ENCODE results near the gene SPAST. TPM values are rescaled to one million over a fixed set of nuclear protein-coding genes. Genes with fewer than 3 reads are reported as not detected.
A peak's percentile ranks its signal among the peaks of the same experiment; 100 is the strongest.
"Not testable (repeated sequence)": the region's sequence is repeated elsewhere in the genome, so short reads cannot be mapped to it uniquely, and the experiment has no call there.

Gene SPAST
- total RNA-seq, 1 experiment from 2014 or later, result 16.2 TPM

GRCh38 chr2:32161296-32161695, 97.9 kb downstream of the SPAST start:
- H2AFZ ChIP-seq (ENCODE audit: low read depth, low read length, poor library complexity, severe bottlenecking), result no peak overlapping the region
- H3K9ac ChIP-seq (ENCODE audit: low read length), result no peak overlapping the region
- no peak overlapping the region for H3K27ac ChIP-seq (ENCODE audit: low read depth, low read length)
- no peak for ATAC-seq
- ChIA-PET RAD21 (ENCODE audit: low non-redundant PET in 1 of 2, low total read pairs in 2 of 2, uncharacterized antibody in 2 of 2, unreplicated experiment in 2 of 2) (no interaction called here), CTCF (no interaction called here), POLR2A (no interaction called here)
- peaks cover 17% of the 10 kb centered on the region for H3K79me2 ChIP-seq (ENCODE audit: insufficient read depth, low read length)
- H3K27me3 ChIP-seq (ENCODE audit: insufficient read depth, low read length), result no peaks in the 10 kb centered on the region
- no peak for TF ChIP-seq CBX3 (IDR thresholded peaks at IDR 0.05; ENCODE audit: low read depth)
- no peak for TF ChIP-seq MAX (IDR thresholded peaks at IDR 0.05)
- no peak for TF ChIP-seq CEBPB (IDR thresholded peaks at IDR 0.05; ENCODE audit: low read depth)
- TF ChIP-seq SP1 (IDR thresholded peaks at IDR 0.05; ENCODE audit: low read depth), result no peak
- TF ChIP-seq POLR2AphosphoS5 (IDR thresholded peaks at IDR 0.05; ENCODE audit: low read depth, low read length), result no peak
- TF ChIP-seq EZH2phosphoT487 (IDR thresholded peaks at IDR 0.05; ENCODE audit: borderline replicate concordance), result no peak
- TF ChIP-seq ZNF274 (IDR thresholded peaks at IDR 0.05; ENCODE audit: low read depth, low read length), result no peak
- TF ChIP-seq ATF3 (IDR thresholded peaks at IDR 0.05), result no peak
- TF ChIP-seq YY1 (IDR thresholded peaks at IDR 0.05; ENCODE audit: extremely low read depth, insufficient replicate concordance, low read depth, low read length), result no peak
- TF ChIP-seq ZBTB33 (IDR thresholded peaks at IDR 0.05; ENCODE audit: extremely low read depth, insufficient replicate concordance, low read length), result no peak
- intact Hi-C loops (cut with micrococcal nuclease), result loop anchor here (10.0 kb wide), 1 partner anchor 146 kb away; the partner anchor contains the start of gene MEMO1
- no peaks in the 10 kb centered on the region for H3K9me2 ChIP-seq (ENCODE audit: insufficient read depth)
- BruUV-seq (replicated peaks), result no TSS peak
- no peaks in the 10 kb centered on the region for H3K9me3 ChIP-seq (ENCODE audit: control insufficient read depth in 1 of 2, insufficient read depth in 1 of 2, low read depth in 1 of 2, low read length in 2 of 2)
- H3K4me1 ChIP-seq (ENCODE audit: control insufficient read depth in 1 of 2, insufficient read depth in 2 of 2, low read length in 2 of 2), result 0 out of 4 replicates have a peak, but pooled peaks cover 4 to 6% of the 10 kb centered on the region in 2 experiments
- H3K4me3 ChIP-seq (replicated peaks in 1 of 2; ENCODE audit: low read depth in 1 of 2, low read length in 2 of 2), result no peak overlapping the region
- H3K4me2 ChIP-seq (ENCODE audit: low read length), result no peak overlapping the region
- no peaks in the 10 kb centered on the region; a peak in 1 of 4 replicates for H3K36me3 ChIP-seq (ENCODE audit: control insufficient read depth in 1 of 2, insufficient read depth in 2 of 2, low read length in 2 of 2)
- H4K20me1 ChIP-seq (ENCODE audit: insufficient read depth), result peaks cover 4% of the 10 kb centered on the region; the same call in 1 of the 2 replicates
- DNase-seq (ENCODE audit: low read depth, low spot score), result no peak

GRCh38 chr2:32164254-32164653, 100.9 kb downstream of the SPAST start:
- intact Hi-C loops (cut with micrococcal nuclease), result loop anchor here (2.0 to 10.0 kb wide), 2 partner anchors 101 to 149 kb away; partner anchors contain the start of genes MEMO1 and SPAST
- H3K9me3 ChIP-seq (ENCODE audit: control insufficient read depth in 1 of 2, insufficient read depth in 1 of 2, low read depth in 1 of 2, low read length in 2 of 2); BruUV-seq (replicated peaks); DNase-seq (ENCODE audit: low read depth, low spot score); H2AFZ ChIP-seq (ENCODE audit: low read depth, low read length, poor library complexity, severe bottlenecking); H4K20me1 ChIP-seq (ENCODE audit: insufficient read depth); H3K9me2 ChIP-seq (ENCODE audit: insufficient read depth); CTCF ChIA-PET; ATAC-seq; POLR2A ChIA-PET; H3K27me3 ChIP-seq (ENCODE audit: insufficient read depth, low read length); H3K36me3 ChIP-seq (ENCODE audit: control insufficient read depth in 1 of 2, insufficient read depth in 2 of 2, low read length in 2 of 2): not testable (repeated sequence)
- H3K79me2 ChIP-seq (ENCODE audit: insufficient read depth, low read length), result peaks cover 44% of the 10 kb centered on the region
- RAD21 ChIA-PET (ENCODE audit: low non-redundant PET in 1 of 2, low total read pairs in 2 of 2, uncharacterized antibody in 2 of 2, unreplicated experiment in 2 of 2), result interaction anchor here in 1 of 2 experiments (0.7 kb wide), 1 partner anchor 30 kb away, joined by 3 read pairs; no protein-coding TSS in a partner anchor
- peak overlapping the region; percentile 79 to 98 for H3K4me3 ChIP-seq (replicated peaks in 1 of 2; ENCODE audit: low read depth in 1 of 2, low read length in 2 of 2)
- H3K27ac ChIP-seq (ENCODE audit: low read depth, low read length), result peak overlapping the region; percentile 86; the same call in 1 of the 2 replicates
- H3K4me1 ChIP-seq (ENCODE audit: control insufficient read depth in 1 of 2, insufficient read depth in 2 of 2, low read length in 2 of 2), result peaks cover 4 to 11% of the 10 kb centered on the region in 2 experiments; a peak in 1 of 4 replicates
- peak overlapping the region; percentile 79 for H3K4me2 ChIP-seq (ENCODE audit: low read length)
- peak overlapping the region; percentile 83 for H3K9ac ChIP-seq (ENCODE audit: low read length)

GRCh38 chr2:32165027-32165347, 101.6 kb downstream of the SPAST start:
- Histone ChIP-seq H3K4me2 (ENCODE audit: low read length) (peak overlapping the region; percentile 79), H3K27ac (ENCODE audit: low read depth, low read length) (peak overlapping the region; percentile 86), H3K4me3 (replicated peaks in 1 of 2; ENCODE audit: low read depth in 1 of 2, low read length in 2 of 2) (peak overlapping the region; percentile 79 to 98), H3K9ac (ENCODE audit: low read length) (peak overlapping the region; percentile 83), H3K79me2 (ENCODE audit: insufficient read depth, low read length) (peaks cover 51% of the 10 kb centered on the region), H3K4me1 (ENCODE audit: control insufficient read depth in 1 of 2, insufficient read depth in 2 of 2, low read length in 2 of 2) (peaks cover 4 to 11% of the 10 kb centered on the region in 2 experiments; a peak in 1 of 4 replicates)
- H4K20me1 ChIP-seq (ENCODE audit: insufficient read depth); H3K27me3 ChIP-seq (ENCODE audit: insufficient read depth, low read length); H3K9me2 ChIP-seq (ENCODE audit: insufficient read depth); CTCF ChIA-PET; H3K9me3 ChIP-seq (ENCODE audit: control insufficient read depth in 1 of 2, insufficient read depth in 1 of 2, low read depth in 1 of 2, low read length in 2 of 2); H3K36me3 ChIP-seq (ENCODE audit: control insufficient read depth in 1 of 2, insufficient read depth in 2 of 2, low read length in 2 of 2); RAD21 ChIA-PET (ENCODE audit: low non-redundant PET in 1 of 2, low total read pairs in 2 of 2, uncharacterized antibody in 2 of 2, unreplicated experiment in 2 of 2); H2AFZ ChIP-seq (ENCODE audit: low read depth, low read length, poor library complexity, severe bottlenecking); BruUV-seq (replicated peaks); DNase-seq (ENCODE audit: low read depth, low spot score): not testable (repeated sequence)
- intact Hi-C loops (cut with micrococcal nuclease), result loop anchor here (2.0 to 10.0 kb wide), 2 partner anchors 102 to 150 kb away; partner anchors contain the start of genes MEMO1 and SPAST
- peak; percentile 43 for ATAC-seq
- POLR2A ChIA-PET, result interaction anchor here (1.1 to 1.8 kb wide), 4 partner anchors 8 to 434 kb away, joined by 3 to 14 read pairs (median 4); no protein-coding TSS in a partner anchor

Data from HCT116 (cell line).